Activated T-cell treated with anti-CD3 and anti-CD28 coated beads, Interleukin-2, amount 50 U/mL, for 72 hours (primary cell): ENCODE data around the gene MYBBP1A. TPM values are rescaled to one million over a fixed set of nuclear protein-coding genes. Genes with fewer than 3 reads are reported as not detected.
"Not testable (repeated sequence)": the region's sequence is repeated elsewhere in the genome, so short reads cannot be mapped to it uniquely, and the experiment has no call there.

Experiments
- ATAC-seq, 2 donors: fragments of 150-1000 bp; cut with Tn5 transposase; replicated peaks in 1 of 2; 2 replicates each; pipeline ENCODE4 v1.10.0; 2021; ENCODE audit warnings: moderate library complexity in 2 of 2, mild to moderate bottlenecking in 1 of 2
- DNase-seq, 2 donors: peaks; one replicate each; pipeline ENCODE4 v3.0.0; 2021 to 2022; ENCODE audit warnings: mixed read lengths in 1 of 2
- H3K27ac Mint-ChIP-seq: one replicate; pipeline ENCODE4 v1.8.0; 2022; ENCODE audit warnings: mild to moderate bottlenecking, moderate library complexity, mixed read lengths
- H3K27me3 Mint-ChIP-seq: one replicate; pipeline ENCODE4 v1.8.0; 2022; ENCODE audit warnings: low read depth, mixed read lengths
- H3K36me3 Mint-ChIP-seq, 2 donors: one replicate each; pipeline ENCODE4 v1.8.0; 2022; ENCODE audit warnings: mixed read lengths in 2 of 2, mild to moderate bottlenecking in 1 of 2; ENCODE audit not compliant: insufficient read depth in 2 of 2
- H3K4me1 Mint-ChIP-seq: one replicate; pipeline ENCODE4 v1.8.0; 2022; ENCODE audit warnings: low read depth, mixed read lengths
- H3K4me3 Mint-ChIP-seq, 2 donors: one replicate each; pipeline ENCODE4 v1.8.0; 2022; ENCODE audit warnings: mild to moderate bottlenecking in 2 of 2, mixed read lengths in 2 of 2, moderate library complexity in 2 of 2
- H3K9me3 Mint-ChIP-seq, 2 donors: one replicate each; pipeline ENCODE4 v1.8.0; 2022; ENCODE audit warnings: mixed read lengths in 2 of 2
- total RNA-seq, 2 donors: library from RNA; stranded (reverse); gene quantifications; one replicate each; pipeline ENCODE4 v1.2.3, GENCODE V29; 2022

MYBBP1A gene
- total RNA-seq, 2 donors from 2014 or later: 44.5 to 55.7 TPM

GRCh38 chr17:4595685-4596342 is 40.6 kb upstream of the MYBBP1A start:
- not testable (repeated sequence) for H3K9me3 Mint-ChIP-seq, H3K4me1 Mint-ChIP-seq, H3K27me3 Mint-ChIP-seq, H3K4me3 Mint-ChIP-seq, H3K36me3 Mint-ChIP-seq, H3K27ac Mint-ChIP-seq, DNase-seq
- ATAC-seq: peak in 1 of 2 donors; percentile 14

DNA sequence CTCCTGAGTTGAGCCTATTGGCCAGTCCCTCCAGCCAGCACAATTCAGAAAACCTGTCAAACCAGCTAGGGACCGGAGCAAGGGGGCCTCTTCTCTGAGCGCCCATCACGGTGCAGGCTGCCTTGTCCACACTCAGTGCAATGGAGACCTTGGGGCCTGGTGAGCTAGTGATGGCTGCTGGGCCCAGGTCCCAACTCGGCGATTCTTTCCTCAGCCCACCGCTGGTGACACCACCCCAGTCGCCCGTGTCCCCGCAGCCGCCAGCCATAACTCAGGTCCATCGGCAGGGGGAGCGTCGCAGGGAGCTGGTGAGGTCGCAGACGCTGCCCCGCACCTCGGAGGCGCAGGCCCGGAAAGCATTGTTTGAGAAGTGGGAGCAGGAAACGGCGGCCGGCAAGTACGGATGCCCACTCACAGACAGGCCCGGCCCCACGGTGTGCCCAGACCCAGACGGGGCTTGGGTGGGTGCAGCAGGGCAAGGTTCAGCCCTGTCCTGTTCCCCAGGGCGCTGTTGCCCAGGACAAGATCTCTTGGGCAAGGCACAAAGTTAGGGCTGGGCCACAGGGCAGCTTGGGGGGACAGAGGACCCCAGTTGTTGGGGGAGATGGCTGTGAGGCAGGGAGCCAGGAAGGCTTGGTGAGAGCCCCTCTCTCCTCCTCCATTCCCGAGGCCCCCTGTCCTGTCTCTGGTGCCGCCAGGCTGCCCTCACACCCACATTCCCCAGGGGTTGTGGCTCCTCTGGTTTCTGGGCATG is 39.9 kb upstream of the MYBBP1A start:
- H3K9me3 Mint-ChIP-seq: no peaks in the 10 kb centered on the region
- peaks cover 6% of the 10 kb centered on the region for H3K27me3 Mint-ChIP-seq
- H3K4me3 Mint-ChIP-seq: peak overlapping the region in 1 of 2 donors; percentile 49
- H3K4me1 Mint-ChIP-seq: peaks cover 6% of the 10 kb centered on the region
- DNase-seq (peak; percentile 48 to 61), ATAC-seq (peak; percentile 79 to 83)
- H3K27ac Mint-ChIP-seq: no peak overlapping the region
- no peaks in the 10 kb centered on the region for H3K36me3 Mint-ChIP-seq

DNA sequence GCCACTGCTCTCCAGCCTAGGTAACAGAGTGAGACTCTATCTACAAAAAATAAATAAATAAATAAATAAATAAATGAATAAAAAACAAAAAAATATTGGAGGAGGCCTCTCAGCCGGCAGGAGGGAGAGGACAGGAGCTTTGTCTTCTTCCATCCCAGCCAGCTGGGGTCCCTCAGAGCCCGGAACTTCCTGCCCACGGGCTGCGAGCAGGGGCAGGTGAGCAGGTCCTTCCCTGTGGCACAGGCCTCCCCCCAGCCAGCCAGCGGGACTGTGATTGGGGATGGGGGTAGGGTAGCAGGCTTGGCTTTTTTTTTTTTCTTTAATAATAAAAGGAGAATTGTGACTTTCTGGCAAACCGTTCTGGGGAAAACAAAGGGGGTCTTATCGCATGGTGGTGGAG is 39.2 kb upstream of the MYBBP1A start:
- H3K27me3 Mint-ChIP-seq: peaks cover 6% of the 10 kb centered on the region
- ATAC-seq (no peak), DNase-seq (no peak)
- no peak overlapping the region for H3K4me3 Mint-ChIP-seq
- H3K27ac Mint-ChIP-seq: no peak overlapping the region
- peaks cover 6% of the 10 kb centered on the region for H3K4me1 Mint-ChIP-seq
- no peaks in the 10 kb centered on the region for H3K9me3 Mint-ChIP-seq
- H3K36me3 Mint-ChIP-seq: no peaks in the 10 kb centered on the region

- Mint-ChIP-seq H3K27ac (no peak overlapping the region), H3K4me1 (peaks cover 6% of the 10 kb centered on the region), H3K4me3 (no peak overlapping the region), H3K36me3 (no peaks in the 10 kb centered on the region), H3K9me3 (no peaks in the 10 kb centered on the region), H3K27me3 (peaks cover 6% of the 10 kb centered on the region)
- DNase-seq (no peak), ATAC-seq (no peak)
Measured at GRCh38 chr17:4593021-4593421, 37.8 kb upstream of the MYBBP1A start.

GRCh38 chr17:4592240-4593005 is 37.2 kb upstream of the MYBBP1A start:
- Mint-ChIP-seq H3K36me3 (no peaks in the 10 kb centered on the region), H3K4me3 (no peak overlapping the region), H3K27ac (no peak overlapping the region), H3K4me1 (peaks cover 6% of the 10 kb centered on the region), H3K27me3 (peaks cover 6% of the 10 kb centered on the region), H3K9me3 (no peaks in the 10 kb centered on the region)
- ATAC-seq (no peak), DNase-seq (no peak)

DNA sequence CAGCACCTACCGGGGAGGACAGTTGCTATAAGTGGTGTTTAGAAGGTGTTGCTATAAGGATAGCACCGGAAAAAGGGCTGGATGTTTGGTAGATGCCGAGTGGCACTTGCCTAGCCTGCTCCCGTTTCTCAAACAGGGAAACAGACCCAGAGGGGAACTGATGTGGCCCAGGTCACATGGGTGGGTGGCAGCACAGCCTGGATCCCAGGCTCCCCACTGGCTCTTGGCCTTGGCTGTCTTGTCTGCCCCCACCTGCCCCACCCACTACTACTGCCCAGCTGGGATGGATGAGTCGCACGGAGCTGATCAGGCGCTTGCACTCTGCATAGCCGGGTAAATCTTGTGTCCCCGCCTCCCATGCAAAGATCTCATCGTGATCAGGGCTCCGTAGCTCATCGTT is 36.3 kb upstream of the MYBBP1A start:
- DNase-seq: no peak
- Mint-ChIP-seq H3K27me3 (peaks cover 14% of the 10 kb centered on the region), H3K4me3 (no peak overlapping the region), H3K9me3 (no peaks in the 10 kb centered on the region), H3K4me1 (peaks cover 6% of the 10 kb centered on the region), H3K36me3 (no peaks in the 10 kb centered on the region), H3K27ac (no peak overlapping the region)
- no peak for ATAC-seq

GRCh38 chr17:4590981-4591453 is 35.8 kb upstream of the MYBBP1A start:
- Mint-ChIP-seq H3K4me3 (no peak overlapping the region), H3K9me3 (no peaks in the 10 kb centered on the region), H3K36me3 (no peaks in the 10 kb centered on the region), H3K27ac (no peak overlapping the region), H3K27me3 (peaks cover 19% of the 10 kb centered on the region), H3K4me1 (peaks cover 6% of the 10 kb centered on the region)
- ATAC-seq (no peak), DNase-seq (no peak)

GRCh38 chr17:4590042-4590441 is 34.9 kb upstream of the MYBBP1A start:
- ATAC-seq, H3K9me3 Mint-ChIP-seq, H3K4me1 Mint-ChIP-seq, DNase-seq, H3K36me3 Mint-ChIP-seq, H3K4me3 Mint-ChIP-seq, H3K27ac Mint-ChIP-seq: not testable (repeated sequence)
- H3K27me3 Mint-ChIP-seq: peaks cover 29% of the 10 kb centered on the region

DNA sequence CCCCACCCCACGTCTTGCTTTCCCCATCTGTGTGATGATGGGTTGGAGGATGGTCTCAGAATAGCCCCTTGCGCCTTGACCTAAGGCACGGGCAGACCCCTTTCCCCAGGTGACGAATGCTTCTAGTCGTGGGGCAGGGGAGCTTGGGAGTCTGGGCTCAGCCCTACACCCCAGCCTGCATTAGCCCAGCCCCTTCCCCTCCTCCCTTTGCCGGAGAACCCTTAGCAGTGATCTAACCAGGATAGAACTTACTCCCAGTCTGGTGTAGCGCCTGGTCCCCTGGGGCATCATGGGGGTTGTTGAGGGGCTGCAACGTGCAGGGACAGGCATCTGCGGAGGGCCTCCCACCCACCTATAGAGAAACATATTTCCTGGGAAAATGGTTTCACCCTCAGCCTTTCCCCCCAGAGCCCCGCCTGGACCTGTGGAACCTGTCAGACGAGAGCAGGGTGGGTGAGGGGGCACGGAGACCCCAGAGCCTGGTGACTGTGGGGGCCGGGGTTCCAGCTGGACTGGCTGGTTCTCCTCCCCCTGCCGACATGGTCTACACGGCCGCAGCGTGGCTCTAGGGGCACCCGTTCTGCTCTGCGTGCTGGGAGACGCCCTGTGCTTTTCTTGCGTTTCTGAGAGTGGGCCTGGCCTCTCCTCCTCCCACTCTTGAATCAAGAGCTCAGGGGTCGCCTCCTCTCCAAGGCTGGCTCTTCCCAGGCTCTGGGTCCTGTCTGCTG is 33.9 kb upstream of the MYBBP1A start:
- H3K27ac Mint-ChIP-seq: no peak overlapping the region

GRCh38 chr17:4588391-4588790 is 33.2 kb upstream of the MYBBP1A start:
- ATAC-seq: no peak
- Mint-ChIP-seq H3K4me3 (no peak overlapping the region), H3K27ac (no peak overlapping the region), H3K4me1 (peaks cover 5% of the 10 kb centered on the region), H3K36me3 (no peaks in the 10 kb centered on the region), H3K27me3 (peaks cover 38% of the 10 kb centered on the region), H3K9me3 (no peaks in the 10 kb centered on the region)
- DNase-seq: no peak

More for the DNA sequence above, 33.9 kb upstream of the MYBBP1A start:
- Mint-ChIP-seq H3K4me1 (no peaks in the 10 kb centered on the region), H3K27me3 (peaks cover 31% of the 10 kb centered on the region), H3K36me3 (no peaks in the 10 kb centered on the region), H3K4me3 (no peak overlapping the region), H3K9me3 (no peaks in the 10 kb centered on the region)
- no peak for ATAC-seq
- DNase-seq: no peak

DNA sequence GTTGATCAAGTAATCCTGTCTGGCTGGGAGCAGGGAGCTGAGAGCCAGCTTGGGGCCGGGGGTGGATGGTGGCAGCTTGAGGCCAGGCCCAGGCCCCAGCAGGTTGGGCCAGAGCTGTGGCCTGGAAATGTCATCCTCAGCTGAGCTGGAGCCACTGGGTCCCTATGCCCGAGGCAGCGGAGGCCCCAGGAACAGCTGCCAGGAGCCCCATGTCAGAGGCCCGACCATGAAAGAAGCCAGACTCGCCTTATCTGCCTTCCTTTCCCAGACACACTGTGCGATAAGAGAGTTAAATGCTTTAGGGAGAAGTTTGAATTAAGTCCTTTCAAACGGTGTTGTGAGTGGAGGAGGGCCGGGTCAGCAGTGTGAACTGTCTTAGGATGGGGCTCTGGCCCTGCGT is 32.6 kb upstream of the MYBBP1A start:
- Mint-ChIP-seq H3K27me3 (peaks cover 44% of the 10 kb centered on the region), H3K4me3 (no peak overlapping the region), H3K4me1 (peaks cover 5% of the 10 kb centered on the region)

GRCh38 chr17:4587195-4587594 is 32.0 kb upstream of the MYBBP1A start:
- peaks cover 5% of the 10 kb centered on the region for H3K4me1 Mint-ChIP-seq
- ATAC-seq (no peak), DNase-seq (no peak)
- H3K4me3 Mint-ChIP-seq: no peak overlapping the region
- no peaks in the 10 kb centered on the region for H3K36me3 Mint-ChIP-seq
- no peaks in the 10 kb centered on the region for H3K9me3 Mint-ChIP-seq
- no peak overlapping the region for H3K27ac Mint-ChIP-seq
- peaks cover 50% of the 10 kb centered on the region for H3K27me3 Mint-ChIP-seq

More for the DNA sequence above, 32.6 kb upstream of the MYBBP1A start:
- DNase-seq (no peak), ATAC-seq (no peak)
- Mint-ChIP-seq H3K36me3 (no peaks in the 10 kb centered on the region), H3K9me3 (no peaks in the 10 kb centered on the region), H3K27ac (no peak overlapping the region)
